Forelimb muscle (tissue), 1 donor: ENCODE data around the gene PLAC8L1. TPM values are rescaled to one million over a fixed set of nuclear protein-coding genes. Genes with fewer than 3 reads are reported as not detected.

Experiments used
- DNase-seq: peaks from one replicate; pipeline ENCODE4 v3.0.0-alpha.2; 2013; ENCODE audit warnings: low read depth
- polyA plus RNA-seq: library from polyadenylated mRNA; unstranded; fragments of 120-200 nt; gene quantifications from one replicate; pipeline ENCODE4 v1.2.1, GENCODE V29; 2013; ENCODE audit not compliant: insufficient read length

PLAC8L1 gene
- polyA plus RNA-seq, 1 donor, result 0.73 TPM

GRCh38 chr5:146042628-146043279 lies 62.6 kb downstream of the PLAC8L1 start:
- DNase-seq, result no peak

- DNase-seq, result no peak
Measured at GRCh38 chr5:146041180-146041789, 64.1 kb downstream of the PLAC8L1 start.

GRCh38 chr5:146040527-146040926 lies 64.8 kb downstream of the PLAC8L1 start:
- DNase-seq, result no peak

GRCh38 chr5:146039420-146039819 lies 66.0 kb downstream of the PLAC8L1 start:
- no peak for DNase-seq

GRCh38 chr5:146034605-146035004 lies 70.8 kb downstream of the PLAC8L1 start:
- no peak for DNase-seq

Other genes starting within 250 kb of the PLAC8L1 start
- not detected for gene GRXCR2, start 232.6 kb downstream of the PLAC8L1 start, polyA plus RNA-seq
- 9.3 TPM for gene SH3RF2, start 169.0 kb downstream of the PLAC8L1 start, polyA plus RNA-seq
- 103 TPM for gene LARS1, start 77.1 kb upstream of the PLAC8L1 start, polyA plus RNA-seq
- 15.9 TPM for gene RBM27, start 98.0 kb upstream of the PLAC8L1 start, polyA plus RNA-seq
- 0.05 TPM for gene POU4F3, start 233.3 kb upstream of the PLAC8L1 start, polyA plus RNA-seq